CD14-positive monocyte (primary cell): ENCODE results near the gene TTLL11. TPM values are rescaled to one million over a fixed set of nuclear protein-coding genes. Genes with fewer than 3 reads are reported as not detected.

Experiments used
- DNase-seq, 3 donors: peaks; one replicate each; pipeline ENCODE4 v3.0.0-alpha.2; 2011 to 2022
- H2AFZ ChIP-seq: 2 replicates; pipeline ENCODE4 v1.6.0; 2012; ENCODE audit warnings: mild to moderate bottlenecking, low read depth, low read length, inconsistent platforms; ENCODE audit not compliant: insufficient read depth, poor library complexity, severe bottlenecking
- H3K27ac ChIP-seq, 2 donors: 1 replicate in 1 of 2; 2 replicates in 1 of 2; pipeline ENCODE4 v1.5.1; 2012 to 2013; ENCODE audit warnings: low read length in 2 of 2, control low read depth in 1 of 2, inconsistent platforms in 1 of 2, low read depth in 1 of 2, mild to moderate bottlenecking in 1 of 2
- H3K27me3 ChIP-seq, 2 donors: one replicate each; pipeline versions ENCODE4 v1.6.0 to v1.6.1; 2011 to 2013; ENCODE audit warnings: low read length in 2 of 2; ENCODE audit not compliant: control insufficient read depth in 2 of 2, insufficient read depth in 2 of 2
- H3K36me3 ChIP-seq, 2 donors: replicated peaks in 1 of 2; 1 replicate in 1 of 2; 2 replicates in 1 of 2; pipeline versions ENCODE4 v1.5.1 to v1.6.1; 2012 to 2013; ENCODE audit warnings: low read length in 2 of 2, control low read depth in 1 of 2, inconsistent platforms in 1 of 2, mild to moderate bottlenecking in 1 of 2; ENCODE audit not compliant: insufficient read depth in 2 of 2, control insufficient read depth in 1 of 2
- H3K4me1 ChIP-seq, 2 donors: 1 replicate in 1 of 2; 2 replicates in 1 of 2; pipeline versions ENCODE4 v1.5.1 to v1.6.1; 2012 to 2013; ENCODE audit warnings: low read length in 2 of 2, control low read depth in 1 of 2, inconsistent platforms in 1 of 2, mild to moderate bottlenecking in 1 of 2, moderate library complexity in 1 of 2; ENCODE audit not compliant: insufficient read depth in 2 of 2, control insufficient read depth in 1 of 2
- H3K4me2 ChIP-seq: replicated peaks from 2 replicates; pipeline ENCODE3; 2012; ENCODE audit warnings: low read length, moderate library complexity, mild to moderate bottlenecking; ENCODE audit not compliant: poor library complexity, severe bottlenecking; ENCODE audit errors: extremely low read depth
- H3K4me3 ChIP-seq, 3 experiments: fragments of 200-600 bp in 1 of 3; sonication (generic) in 1 of 3; replicated peaks in 1 of 3; 1 replicate in 2 of 3; 2 replicates in 1 of 3; pipeline ENCODE4 v1.5.1; 2011 to 2013; ENCODE audit warnings: low read length in 3 of 3, mild to moderate bottlenecking in 3 of 3, control low read depth in 2 of 3, low read depth in 2 of 3, inconsistent platforms in 1 of 3, moderate library complexity in 1 of 3
- H3K79me2 ChIP-seq: 2 replicates; pipeline ENCODE4 v1.6.0; 2012; ENCODE audit warnings: mild to moderate bottlenecking, control low read depth, inconsistent platforms, low read length, moderate library complexity; ENCODE audit not compliant: insufficient read depth
- H3K9ac ChIP-seq: 2 replicates; pipeline ENCODE4 v1.6.0; 2017; ENCODE audit warnings: low read length, mild to moderate bottlenecking; ENCODE audit not compliant: insufficient read depth, poor library complexity, severe bottlenecking
- H3K9me3 ChIP-seq, 2 donors: replicated peaks in 1 of 2; 1 replicate in 1 of 2; 2 replicates in 1 of 2; pipeline versions ENCODE4 v1.5.1 to v1.6.1; 2012 to 2013; ENCODE audit warnings: low read length in 2 of 2, control low read depth in 1 of 2; ENCODE audit not compliant: control insufficient read depth in 1 of 2, insufficient read depth in 1 of 2
- H4K20me1 ChIP-seq: 2 replicates; pipeline ENCODE4 v1.6.0; 2012; ENCODE audit warnings: mild to moderate bottlenecking, low read length, control low read depth, moderate library complexity; ENCODE audit not compliant: insufficient read depth
- H3K27ac Mint-ChIP-seq, 7 donors: one replicate each; pipeline ENCODE4 v1.8.0; 2020; ENCODE audit warnings: mild to moderate bottlenecking in 7 of 7, mixed read lengths in 7 of 7, moderate library complexity in 6 of 7, inconsistent platforms in 2 of 7
- H3K27me3 Mint-ChIP-seq, 3 donors: one replicate each; pipeline ENCODE4 v1.8.0; 2021 to 2022; ENCODE audit warnings: low read depth in 3 of 3, mild to moderate bottlenecking in 3 of 3, mixed read lengths in 3 of 3, moderate library complexity in 3 of 3, inconsistent platforms in 1 of 3
- H3K36me3 Mint-ChIP-seq, 2 donors: one replicate each; pipeline ENCODE4 v1.8.0; 2020; ENCODE audit warnings: mixed read lengths in 2 of 2, inconsistent platforms in 1 of 2, mild to moderate bottlenecking in 1 of 2
- H3K4me1 Mint-ChIP-seq: one replicate; pipeline ENCODE4 v1.8.0; 2020; ENCODE audit warnings: mild to moderate bottlenecking, mixed read lengths
- H3K4me3 Mint-ChIP-seq, 2 donors: one replicate each; pipeline ENCODE4 v1.8.0; 2020; ENCODE audit warnings: mild to moderate bottlenecking in 2 of 2, mixed read lengths in 2 of 2, moderate library complexity in 1 of 2
- H3K9me3 Mint-ChIP-seq, 7 donors: one replicate each; pipeline ENCODE4 v1.8.0; 2020 to 2022; ENCODE audit warnings: mixed read lengths in 7 of 7, mild to moderate bottlenecking in 6 of 7, moderate library complexity in 6 of 7, inconsistent platforms in 2 of 7
- WGBS: methylation state at CpG from one replicate; pipeline ENCODE4 v1.1.5; 2013; ENCODE audit warnings: missing lambda C conversion rate; ENCODE audit not compliant: insufficient coverage; 5-methylcytosine and 5-hydroxymethylcytosine counted together
- intact Hi-C, 2 donors: fragments of 100-400 bp; cut with micrococcal nuclease; formaldehyde crosslinking; loops; one replicate each; pipeline versions ENCODE4 v1.15.0 to v1.15.1; 2023
- polyA plus RNA-seq, 3 donors: library from polyadenylated mRNA; depleted of rRNA in 1 of 3; unstranded in 2 of 3; stranded (reverse) in 1 of 3; fragments of 300-500 nt in 2 of 3; fragments of >200 nt in 1 of 3; fragmentation: Illumina TruSeq in 2 of 3; gene quantifications; 1 replicate in 2 of 3; 2 replicates in 1 of 3; pipeline ENCODE4 v1.2.3, GENCODE V29; 2012 to 2021
- TF ChIP-seq, protein P1 (sequence below): fragments of 200-600 bp; IDR thresholded peaks from one replicate; pipeline ENCODE4 v1.8.0; 2022; ENCODE audit warnings: antibody characterized with exemption, mild to moderate bottlenecking

TTLL11 gene
- polyA plus RNA-seq, 3 donors = 2.9 to 3.5 (median 3.1) TPM

DNA sequence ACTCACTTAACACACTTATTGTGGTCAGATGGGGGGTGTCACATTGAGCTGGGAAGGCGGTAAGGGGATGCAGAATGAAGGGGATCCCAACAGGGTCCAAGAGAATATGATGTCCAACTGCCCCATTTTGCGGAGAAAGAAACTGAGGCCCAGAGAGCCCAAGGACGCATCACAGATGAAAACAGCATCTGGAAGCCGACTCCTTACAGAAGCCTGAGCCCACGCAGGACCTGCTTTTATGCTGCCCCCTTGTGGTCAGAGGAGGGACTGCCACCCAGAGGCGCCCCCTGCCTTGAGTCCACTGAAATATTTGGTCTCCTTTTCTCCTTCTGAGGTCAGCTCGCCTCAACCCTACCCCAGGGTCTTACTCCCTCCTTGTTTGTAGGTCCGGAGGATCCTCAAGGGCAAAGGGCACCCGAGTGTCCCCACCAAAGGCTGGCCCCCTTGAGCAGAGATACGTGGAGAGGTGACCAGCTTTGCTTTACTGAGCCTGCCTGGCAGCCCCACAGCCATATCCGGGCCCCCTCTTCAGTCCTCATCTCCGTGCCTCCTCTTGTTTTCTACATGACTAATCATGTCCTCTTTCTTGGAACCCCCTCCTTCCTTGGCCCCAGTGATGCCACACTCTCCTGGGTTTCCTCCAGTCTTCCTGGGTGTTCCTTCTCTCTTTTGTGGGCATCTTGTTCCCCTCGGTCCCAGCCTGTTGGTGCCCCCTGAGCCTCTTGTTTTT, 30.0 kb upstream of the TTLL11 start:
- no peak overlapping the region for H3K4me3 ChIP-seq
- H3K4me1 ChIP-seq = peaks cover 4 to 9% of the 10 kb centered on the region in 2 donors
- H2AFZ ChIP-seq = no peak overlapping the region
- peaks cover 18 to 29% of the 10 kb centered on the region in 2 donors for H3K27me3 ChIP-seq
- peaks cover 0 to 5% of the 10 kb centered on the region in 2 donors for H3K9me3 ChIP-seq
- H3K9me3 Mint-ChIP-seq = peaks cover 0 to 4% (median 1%) of the 10 kb centered on the region in 7 donors
- no peak overlapping the region for H3K9ac ChIP-seq
- no peaks in the 10 kb centered on the region for H3K36me3 Mint-ChIP-seq
- H3K4me2 ChIP-seq = no peak overlapping the region
- 30% methylated on average over 11 of the region's 13 CpGs for WGBS
- H3K4me3 Mint-ChIP-seq = no peak overlapping the region
- peak overlapping the region in 1 of 7 donors; percentile 28 for H3K27ac Mint-ChIP-seq
- peaks cover 12% of the 10 kb centered on the region for H3K4me1 Mint-ChIP-seq
- DNase-seq = peak; percentile 40 to 60 (median 47)
- H3K27ac ChIP-seq = no peak overlapping the region
- peaks cover 33 to 38% (median 37%) of the 10 kb centered on the region in 3 donors for H3K27me3 Mint-ChIP-seq
- H4K20me1 ChIP-seq = no peaks in the 10 kb centered on the region
- TF ChIP-seq, protein P1, sequence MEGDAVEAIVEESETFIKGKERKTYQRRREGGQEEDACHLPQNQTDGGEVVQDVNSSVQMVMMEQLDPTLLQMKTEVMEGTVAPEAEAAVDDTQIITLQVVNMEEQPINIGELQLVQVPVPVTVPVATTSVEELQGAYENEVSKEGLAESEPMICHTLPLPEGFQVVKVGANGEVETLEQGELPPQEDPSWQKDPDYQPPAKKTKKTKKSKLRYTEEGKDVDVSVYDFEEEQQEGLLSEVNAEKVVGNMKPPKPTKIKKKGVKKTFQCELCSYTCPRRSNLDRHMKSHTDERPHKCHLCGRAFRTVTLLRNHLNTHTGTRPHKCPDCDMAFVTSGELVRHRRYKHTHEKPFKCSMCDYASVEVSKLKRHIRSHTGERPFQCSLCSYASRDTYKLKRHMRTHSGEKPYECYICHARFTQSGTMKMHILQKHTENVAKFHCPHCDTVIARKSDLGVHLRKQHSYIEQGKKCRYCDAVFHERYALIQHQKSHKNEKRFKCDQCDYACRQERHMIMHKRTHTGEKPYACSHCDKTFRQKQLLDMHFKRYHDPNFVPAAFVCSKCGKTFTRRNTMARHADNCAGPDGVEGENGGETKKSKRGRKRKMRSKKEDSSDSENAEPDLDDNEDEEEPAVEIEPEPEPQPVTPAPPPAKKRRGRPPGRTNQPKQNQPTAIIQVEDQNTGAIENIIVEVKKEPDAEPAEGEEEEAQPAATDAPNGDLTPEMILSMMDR = peak; percentile 95
- intact Hi-C loops = loop anchor here (10.0 kb wide), 2 partner anchors 332 to 692 kb away; no protein-coding TSS in a partner anchor
- H3K79me2 ChIP-seq = no peaks in the 10 kb centered on the region
- H3K36me3 ChIP-seq = no peaks in the 10 kb centered on the region

DNA sequence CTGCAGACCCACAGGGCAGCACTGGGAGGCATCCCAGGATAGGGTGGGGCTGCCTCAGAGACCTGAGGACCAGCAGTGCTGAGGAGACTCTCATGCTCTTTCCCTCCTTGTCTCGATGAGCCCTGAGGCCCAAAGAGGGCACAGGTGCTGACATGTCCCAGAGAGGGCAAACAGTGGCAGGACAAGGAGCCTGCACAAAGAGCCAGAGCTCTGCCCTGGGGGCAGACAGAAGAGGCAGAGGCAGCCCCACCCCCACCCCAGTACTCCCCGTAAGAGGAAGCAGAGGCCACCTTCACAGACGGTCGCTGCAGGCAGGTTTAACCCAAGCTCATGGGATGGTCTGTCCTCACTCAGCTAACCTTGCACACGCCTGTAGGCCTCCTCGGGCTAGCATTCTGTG, 29.4 kb upstream of the TTLL11 start:
- peaks cover 0 to 5% (median 1%) of the 10 kb centered on the region in 7 donors for H3K9me3 Mint-ChIP-seq
- Histone ChIP-seq H3K36me3 (no peaks in the 10 kb centered on the region), H3K27me3 (peaks cover 18 to 23% of the 10 kb centered on the region in 2 donors), H3K4me1 (peaks cover 4 to 9% of the 10 kb centered on the region in 2 donors), H3K4me3 (no peak overlapping the region), H3K9ac (no peak overlapping the region), H3K27ac (no peak overlapping the region), H2AFZ (no peak overlapping the region), H3K79me2 (no peaks in the 10 kb centered on the region), H3K4me2 (no peak overlapping the region), H3K9me3 (peaks cover under 1 to 5% of the 10 kb centered on the region in 2 donors), H4K20me1 (no peaks in the 10 kb centered on the region)
- no peak overlapping the region for H3K27ac Mint-ChIP-seq
- H3K4me3 Mint-ChIP-seq = no peak overlapping the region
- 51% methylated on average over 3 of the region's 6 CpGs for WGBS
- H3K27me3 Mint-ChIP-seq = peaks cover 29 to 34% (median 31%) of the 10 kb centered on the region in 3 donors
- no peak for DNase-seq
- peaks cover 12% of the 10 kb centered on the region for H3K4me1 Mint-ChIP-seq
- no peaks in the 10 kb centered on the region for H3K36me3 Mint-ChIP-seq
- TF ChIP-seq, protein P1 = no peak
- intact Hi-C loops = loop anchor here (10.0 kb wide), 2 partner anchors 332 to 692 kb away; no protein-coding TSS in a partner anchor
